SJCRH30 (cell line): ENCODE measurements around the gene COPE. TPM values are rescaled to one million over a fixed set of nuclear protein-coding genes. Genes with fewer than 3 reads are reported as not detected.
A peak's percentile ranks its signal among the peaks of the same experiment; 100 is the strongest.

Experiments
- DNase-seq, 2 experiments: peaks; one replicate each; pipeline ENCODE4 v3.0.0-alpha.2; 2015 to 2020
- H3K27ac ChIP-seq: fragments of 250-450 bp; sonication (Bioruptor Pico); 2 replicates; pipeline ENCODE4 v1.5.1; 2020; ENCODE audit warnings: mild to moderate bottlenecking, moderate library complexity
- H3K27me3 ChIP-seq: fragments of 250-450 bp; sonication (Bioruptor Pico); 2 replicates; pipeline ENCODE4 v1.5.1; 2020; ENCODE audit warnings: mild to moderate bottlenecking, moderate library complexity
- H3K36me3 ChIP-seq: fragments of 250-450 bp; sonication (Bioruptor Pico); 2 replicates; pipeline ENCODE4 v1.5.1; 2020; ENCODE audit warnings: mild to moderate bottlenecking, moderate library complexity
- H3K4me1 ChIP-seq: fragments of 250-450 bp; sonication (Bioruptor Pico); 2 replicates; pipeline ENCODE4 v1.5.1; 2020; ENCODE audit warnings: mild to moderate bottlenecking, moderate library complexity
- H3K4me3 ChIP-seq: fragments of 250-450 bp; sonication (Bioruptor Pico); 2 replicates; pipeline ENCODE4 v1.5.1; 2020; ENCODE audit warnings: mild to moderate bottlenecking, moderate library complexity
- H3K9me3 ChIP-seq: fragments of 250-450 bp; sonication (Bioruptor Pico); replicated peaks from 2 replicates; pipeline ENCODE4 v1.5.1; 2020; ENCODE audit warnings: mild to moderate bottlenecking, moderate library complexity
- total RNA-seq: library from RNA; depleted of rRNA; stranded (reverse); fragments of >200 nt; shearing (Covaris generic); gene quantifications from 2 replicates; pipeline ENCODE4 v1.2.3, GENCODE V29; 2014

Gene COPE
- total RNA-seq, 1 experiment from 2014 or later, result 120 TPM

- Histone ChIP-seq H3K27ac (no peak overlapping the region), H3K27me3 (no peaks in the 10 kb centered on the region), H3K36me3 (no peaks in the 10 kb centered on the region), H3K9me3 (no peaks in the 10 kb centered on the region), H3K4me3 (no peak overlapping the region), H3K4me1 (no peaks in the 10 kb centered on the region)
- no peak for DNase-seq
These were observed 27.7 kb upstream of the COPE start for GRCh38 chr19:18946918-18947317.

- no peak for DNase-seq
- Histone ChIP-seq H3K4me1 (peaks cover 2% of the 10 kb centered on the region; the same call in 1 of the 2 replicates), H3K27me3 (no peaks in the 10 kb centered on the region), H3K9me3 (no peaks in the 10 kb centered on the region), H3K27ac (no peak overlapping the region), H3K4me3 (no peak overlapping the region), H3K36me3 (no peaks in the 10 kb centered on the region)
These were observed 27.1 kb upstream of the COPE start for GRCh38 chr19:18946335-18946734.

GRCh38 chr19:18945297-18945696 lies 26.1 kb upstream of the COPE start:
- Histone ChIP-seq H3K27ac (no peak overlapping the region), H3K36me3 (no peaks in the 10 kb centered on the region), H3K9me3 (no peaks in the 10 kb centered on the region), H3K4me1 (peaks cover 2% of the 10 kb centered on the region; the same call in 1 of the 2 replicates), H3K27me3 (no peaks in the 10 kb centered on the region), H3K4me3 (no peak overlapping the region)
- no peak for DNase-seq

GRCh38 chr19:18943465-18943864 lies 24.3 kb upstream of the COPE start:
- no peak for DNase-seq
- Histone ChIP-seq H3K27me3 (no peaks in the 10 kb centered on the region), H3K27ac (no peak overlapping the region), H3K4me3 (no peak overlapping the region), H3K4me1 (peaks cover 2% of the 10 kb centered on the region; the same call in 1 of the 2 replicates), H3K36me3 (no peaks in the 10 kb centered on the region), H3K9me3 (no peaks in the 10 kb centered on the region)

- no peaks in the 10 kb centered on the region for H3K9me3 ChIP-seq
- no peak overlapping the region for H3K27ac ChIP-seq
These were observed 23.5 kb upstream of the COPE start for GRCh38 chr19:18942692-18943091.

GRCh38 chr19:18941628-18942354 lies 22.6 kb upstream of the COPE start:
- Histone ChIP-seq H3K27ac (no peak overlapping the region), H3K4me3 (0 out of 2 replicates have a peak overlapping the region, but pooled peaks have one; percentile 17), H3K4me1 (peaks cover 2% of the 10 kb centered on the region; the same call in 1 of the 2 replicates), H3K9me3 (no peaks in the 10 kb centered on the region), H3K27me3 (no peaks in the 10 kb centered on the region), H3K36me3 (peaks cover 3% of the 10 kb centered on the region; the same call in 1 of the 2 replicates)
- DNase-seq, result no peak

More at GRCh38 chr19:18942692-18943091, 23.5 kb upstream of the COPE start:
- Histone ChIP-seq H3K27me3 (no peaks in the 10 kb centered on the region), H3K4me1 (peaks cover 2% of the 10 kb centered on the region; the same call in 1 of the 2 replicates), H3K4me3 (no peak overlapping the region), H3K36me3 (peaks cover 3% of the 10 kb centered on the region; the same call in 1 of the 2 replicates)
- DNase-seq, result no peak

GRCh38 chr19:18940769-18941627 lies 21.8 kb upstream of the COPE start, which contains the start of gene HOMER3:
Gene HOMER3 (minus strand): TSS chr19:18941217. CDS start chr19:18938982, 2,235 bp downstream.
- H3K9me3 ChIP-seq, result no peaks in the 10 kb centered on the region
- peak; percentile 73 to 81 for DNase-seq
- H3K4me1 ChIP-seq, result peaks cover 2% of the 10 kb centered on the region; the same call in 1 of the 2 replicates
- H3K27me3 ChIP-seq, result no peaks in the 10 kb centered on the region
- H3K4me3 ChIP-seq, result peak within 1 kb of the TSS; percentile 78
- peaks cover 3% of the 10 kb centered on the region; the same call in 1 of the 2 replicates for H3K36me3 ChIP-seq
- H3K27ac ChIP-seq, result peak within 1 kb of the TSS; percentile 44

- DNase-seq, result peak; percentile 88 to 91
These were observed 21.0 kb upstream of the COPE start for GRCh38 chr19:18939922-18940768.

GRCh38 chr19:18939163-18939562 lies 20.0 kb upstream of the COPE start:
- DNase-seq, result no peak
- no peaks in the 10 kb centered on the region for H3K9me3 ChIP-seq
- H3K36me3 ChIP-seq, result peaks cover 13% of the 10 kb centered on the region; the same call in 1 of the 2 replicates
- peak overlapping the region; percentile 78; the same call in 1 of the 2 replicates for H3K4me3 ChIP-seq
- no peaks in the 10 kb centered on the region for H3K27me3 ChIP-seq
- H3K27ac ChIP-seq, result no peak overlapping the region
- H3K4me1 ChIP-seq, result peaks cover 2% of the 10 kb centered on the region; the same call in 1 of the 2 replicates

More at GRCh38 chr19:18939922-18940768, 21.0 kb upstream of the COPE start:
- peak overlapping the region; percentile 78 for H3K4me3 ChIP-seq
- H3K27me3 ChIP-seq, result no peaks in the 10 kb centered on the region
- peak overlapping the region; percentile 44 for H3K27ac ChIP-seq
- H3K36me3 ChIP-seq, result peaks cover 11% of the 10 kb centered on the region; the same call in 1 of the 2 replicates
- H3K9me3 ChIP-seq, result no peaks in the 10 kb centered on the region
- peaks cover 2% of the 10 kb centered on the region; the same call in 1 of the 2 replicates for H3K4me1 ChIP-seq

GRCh38 chr19:18933297-18933696 lies 14.1 kb upstream of the COPE start:
- Histone ChIP-seq H3K36me3 (peaks cover 25% of the 10 kb centered on the region; the same call in 1 of the 2 replicates), H3K27me3 (no peaks in the 10 kb centered on the region), H3K4me1 (no peaks in the 10 kb centered on the region), H3K9me3 (no peaks in the 10 kb centered on the region), H3K27ac (no peak overlapping the region), H3K4me3 (no peak overlapping the region)
- no peak for DNase-seq

GRCh38 chr19:18932216-18932841 lies 13.1 kb upstream of the COPE start:
- peak; percentile 47 to 58 for DNase-seq
- no peak overlapping the region for H3K27ac ChIP-seq
- no peaks in the 10 kb centered on the region for H3K4me1 ChIP-seq
- H3K9me3 ChIP-seq, result no peaks in the 10 kb centered on the region
- peaks cover 26% of the 10 kb centered on the region for H3K36me3 ChIP-seq
- no peaks in the 10 kb centered on the region for H3K27me3 ChIP-seq
- no peak overlapping the region for H3K4me3 ChIP-seq

- Histone ChIP-seq H3K36me3 (peaks cover 30% of the 10 kb centered on the region), H3K4me3 (no peak overlapping the region), H3K27ac (no peak overlapping the region), H3K9me3 (no peaks in the 10 kb centered on the region), H3K4me1 (no peaks in the 10 kb centered on the region), H3K27me3 (no peaks in the 10 kb centered on the region)
- no peak for DNase-seq
These were observed 12.4 kb upstream of the COPE start for GRCh38 chr19:18931316-18932162.

GRCh38 chr19:18929311-18929710 lies 10.1 kb upstream of the COPE start:
- H3K4me1 ChIP-seq, result no peaks in the 10 kb centered on the region
- no peak for DNase-seq
- no peaks in the 10 kb centered on the region for H3K9me3 ChIP-seq
- H3K4me3 ChIP-seq, result no peak overlapping the region
- peaks cover 39% of the 10 kb centered on the region for H3K36me3 ChIP-seq
- H3K27ac ChIP-seq, result no peak overlapping the region
- H3K27me3 ChIP-seq, result no peaks in the 10 kb centered on the region
